Mucosa of descending colon (tissue), 3 donors: ENCODE measurements around the gene CLVS2. TPM values are rescaled to one million over a fixed set of nuclear protein-coding genes. Genes with fewer than 3 reads are reported as not detected.

Experiments
- ATAC-seq: fragments of 200-7000 bp; cut with Tn5 transposase; one replicate; pipeline ENCODE4 v1.9.1; 2020; ENCODE audit warnings: mild to moderate bottlenecking, moderate library complexity
- DNase-seq, 3 donors: peaks; one replicate each; pipeline ENCODE4 v3.0.0-alpha.2; 2020
- H3K36me3 ChIP-seq: fragments of 200-600 bp; one replicate; pipeline ENCODE4 v1.8.0; 2021; ENCODE audit warnings: low read depth, mild to moderate bottlenecking
- H3K4me1 ChIP-seq: fragments of 200-600 bp; one replicate; pipeline ENCODE4 v1.8.0; 2021; ENCODE audit warnings: low read depth, mild to moderate bottlenecking
- H3K4me3 ChIP-seq: fragments of 200-600 bp; one replicate; pipeline ENCODE4 v1.8.0; 2021; ENCODE audit warnings: mild to moderate bottlenecking
- H3K9me3 ChIP-seq: fragments of 200-600 bp; one replicate; pipeline ENCODE4 v1.8.0; 2021; ENCODE audit warnings: mild to moderate bottlenecking
- intact Hi-C, 2 donors: fragments of 100-400 bp; cut with DNase I in 1 of 2; cut with micrococcal nuclease in 1 of 2; formaldehyde crosslinking; loops; one replicate each; pipeline versions ENCODE4 v1.11.0 to v1.11.1; 2022; cut with DNase I, micrococcal nuclease
- total RNA-seq, 3 donors: library from RNA; stranded (reverse); fragmentation: NEBNext Ultra II Directional in 2 of 3; extraction: Animal tissue kit (Norgen Biotek cat#: 25700) in 2 of 3; gene quantifications; one replicate each; pipeline versions ENCODE4 v1.2.1 to v1.2.4, GENCODE V29; 2021 to 2023
- TF ChIP-seq, protein P1 (sequence below): fragments of 200-600 bp; IDR thresholded peaks from one replicate; pipeline ENCODE4 v1.8.0; 2022; ENCODE audit warnings: antibody characterized with exemption, mild to moderate bottlenecking
- donor health status: DM: no; HTN: no; CAD: no; lungs with moderate emphysema.
- donor health status: DM: no; HTN: no; CAD: no.
- donor health status: DM: no; HTN: yes; CAD: no.

Gene CLVS2
- total RNA-seq, 3 donors from 2014 or later, result 0.03 to 0.92 (median 0.19) TPM

- DNase-seq, result no peak
- intact Hi-C loops, result no loop called here
- ATAC-seq, result no peak
- TF ChIP-seq, protein P1, sequence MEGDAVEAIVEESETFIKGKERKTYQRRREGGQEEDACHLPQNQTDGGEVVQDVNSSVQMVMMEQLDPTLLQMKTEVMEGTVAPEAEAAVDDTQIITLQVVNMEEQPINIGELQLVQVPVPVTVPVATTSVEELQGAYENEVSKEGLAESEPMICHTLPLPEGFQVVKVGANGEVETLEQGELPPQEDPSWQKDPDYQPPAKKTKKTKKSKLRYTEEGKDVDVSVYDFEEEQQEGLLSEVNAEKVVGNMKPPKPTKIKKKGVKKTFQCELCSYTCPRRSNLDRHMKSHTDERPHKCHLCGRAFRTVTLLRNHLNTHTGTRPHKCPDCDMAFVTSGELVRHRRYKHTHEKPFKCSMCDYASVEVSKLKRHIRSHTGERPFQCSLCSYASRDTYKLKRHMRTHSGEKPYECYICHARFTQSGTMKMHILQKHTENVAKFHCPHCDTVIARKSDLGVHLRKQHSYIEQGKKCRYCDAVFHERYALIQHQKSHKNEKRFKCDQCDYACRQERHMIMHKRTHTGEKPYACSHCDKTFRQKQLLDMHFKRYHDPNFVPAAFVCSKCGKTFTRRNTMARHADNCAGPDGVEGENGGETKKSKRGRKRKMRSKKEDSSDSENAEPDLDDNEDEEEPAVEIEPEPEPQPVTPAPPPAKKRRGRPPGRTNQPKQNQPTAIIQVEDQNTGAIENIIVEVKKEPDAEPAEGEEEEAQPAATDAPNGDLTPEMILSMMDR, result no peak
- H3K9me3 ChIP-seq, result no peaks in the 10 kb centered on the region
- H3K36me3 ChIP-seq, result no peaks in the 10 kb centered on the region
- H3K4me3 ChIP-seq, result no peak overlapping the region
- H3K4me1 ChIP-seq, result no peaks in the 10 kb centered on the region
These were observed 68.0 kb downstream of the CLVS2 start for GRCh38 chr6:123064038-123064437.

DNA sequence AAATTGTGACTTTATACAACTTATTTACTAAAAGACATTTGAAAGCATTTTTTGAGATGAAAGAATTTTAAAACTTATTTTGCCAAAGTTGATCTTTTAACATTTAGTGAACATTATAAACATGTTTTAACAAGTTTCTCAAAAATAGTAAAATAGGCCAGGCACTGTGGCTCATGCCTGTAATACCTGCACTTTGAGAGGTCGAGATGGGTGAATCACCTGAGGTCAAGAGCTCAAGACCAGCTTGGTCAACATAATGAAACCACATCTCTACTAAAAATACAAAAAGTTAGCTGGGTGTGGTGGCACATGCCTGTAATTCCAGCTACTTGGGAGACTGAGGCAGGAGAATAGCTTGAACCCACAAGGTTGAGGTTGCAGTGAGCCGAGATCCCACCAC lies 78.6 kb downstream of the CLVS2 start:
- ATAC-seq (no peak), DNase-seq (no peak)
- TF ChIP-seq, protein P1, result no peak
- H3K36me3 ChIP-seq, result no peaks in the 10 kb centered on the region
- intact Hi-C loops, result no loop called here
- H3K4me3 ChIP-seq, result no peak overlapping the region
- H3K9me3 ChIP-seq, result no peaks in the 10 kb centered on the region
- no peaks in the 10 kb centered on the region for H3K4me1 ChIP-seq

- no peak for DNase-seq
These were observed 89.4 kb downstream of the CLVS2 start for GRCh38 chr6:123085403-123085802.

GRCh38 chr6:123089226-123089625 lies 93.2 kb downstream of the CLVS2 start:
- Histone ChIP-seq H3K4me1 (no peaks in the 10 kb centered on the region), H3K9me3 (no peaks in the 10 kb centered on the region), H3K4me3 (no peak overlapping the region), H3K36me3 (no peaks in the 10 kb centered on the region)
- intact Hi-C loops, result no loop called here
- ATAC-seq (no peak), DNase-seq (no peak)
- TF ChIP-seq, protein P1, result no peak

More at GRCh38 chr6:123085403-123085802, 89.4 kb downstream of the CLVS2 start:
- H3K36me3 ChIP-seq, result no peaks in the 10 kb centered on the region
- TF ChIP-seq, protein P1, result no peak
- no peak overlapping the region for H3K4me3 ChIP-seq
- no peaks in the 10 kb centered on the region for H3K4me1 ChIP-seq
- H3K9me3 ChIP-seq, result no peaks in the 10 kb centered on the region
- intact Hi-C loops, result no loop called here
- ATAC-seq, result no peak

DNA sequence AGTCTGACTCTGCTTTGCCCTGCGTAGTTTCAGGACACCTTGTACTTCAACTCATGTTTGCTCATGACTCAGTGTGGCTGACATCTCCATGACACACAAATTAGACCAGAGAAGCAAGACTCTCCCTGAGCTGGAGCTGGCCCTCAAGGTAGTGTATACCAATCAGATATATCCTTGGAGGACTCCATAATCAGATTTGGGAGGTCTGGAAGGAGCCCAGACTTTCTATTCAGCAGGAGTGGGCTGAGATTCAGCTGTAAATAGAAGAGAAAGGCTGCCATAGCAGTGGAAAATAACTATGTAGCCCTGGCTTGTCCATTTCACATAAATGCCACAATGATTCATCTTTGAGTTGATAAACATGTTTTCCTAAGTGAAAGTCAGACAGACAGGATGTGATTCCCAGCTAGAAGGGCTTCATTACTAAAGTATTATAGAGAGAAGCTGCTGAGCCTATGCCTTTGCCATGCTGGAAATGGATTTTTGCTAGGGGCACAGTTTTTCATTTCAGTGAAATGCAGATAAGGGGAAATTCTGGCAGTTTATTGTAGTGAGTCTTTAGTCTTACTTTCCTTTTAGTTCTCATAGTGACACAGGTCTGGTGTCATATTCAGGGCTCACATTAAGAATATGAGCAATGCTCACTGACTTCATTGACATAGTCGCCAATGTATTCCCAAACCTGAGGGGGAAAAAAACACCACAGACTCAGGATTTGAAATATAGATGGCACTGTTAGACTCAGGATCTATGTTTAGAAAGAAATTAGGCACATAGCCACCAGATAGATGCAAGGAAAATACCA lies 95.3 kb downstream of the CLVS2 start:
- ATAC-seq (no peak), DNase-seq (no peak)
- TF ChIP-seq, protein P1, result no peak
- H3K36me3 ChIP-seq, result no peaks in the 10 kb centered on the region
- H3K9me3 ChIP-seq, result no peaks in the 10 kb centered on the region
- intact Hi-C loops, result no loop called here
- no peak overlapping the region for H3K4me3 ChIP-seq
- H3K4me1 ChIP-seq, result no peaks in the 10 kb centered on the region
